OCI-LY7 (cell line): Measurements from ENCODE around the gene ZNF335. TPM values are rescaled to one million over a fixed set of nuclear protein-coding genes. Genes with fewer than 3 reads are reported as not detected.

ENCODE experiments used
- BruUV-seq: library from RNA; stranded (reverse); fragments of 400-500 nt; replicated peaks from 2 replicates; lab custom pipeline; 2021; lab: Mats Ljungman, UMichigan
- CTCF ChIA-PET: fragments of 300-600 bp; sonication (Branson Sonifier 250); formaldehyde crosslinking; loops from one replicate; lab custom pipeline; 2022; ENCODE audit warnings: antibody characterized with exemption; ENCODE audit not compliant: unreplicated experiment; lab: Charles Lee
- POLR2A ChIA-PET: fragments of 300-600 bp; sonication (Branson Sonifier 250); formaldehyde crosslinking; loops from one replicate; lab custom pipeline; 2022; ENCODE audit warnings: antibody characterized with exemption; lab: Charles Lee
- DNase-seq: peaks from one replicate; pipeline ENCODE4 v3.0.0-alpha.2; 2015; ENCODE audit warnings: low spot score
- H2AFZ ChIP-seq: fragments of 200-600 bp; sonication (generic), shearing (Covaris generic); 2 replicates; pipeline ENCODE4 v1.6.1; 2014; ENCODE audit warnings: mild to moderate bottlenecking, antibody characterized with exemption, low read length, moderate library complexity
- H3K27ac ChIP-seq: fragments of 200-600 bp; sonication (generic); 2 replicates; pipeline ENCODE4 v1.5.1; 2014; ENCODE audit warnings: mixed run types, low read depth, mild to moderate bottlenecking, moderate library complexity, low read length, inconsistent platforms; ENCODE audit not compliant: poor library complexity, severe bottlenecking
- H3K36me3 ChIP-seq: fragments of 200-600 bp; sonication (generic); 2 replicates; pipeline ENCODE4 v1.6.1; 2014; ENCODE audit warnings: mild to moderate bottlenecking, antibody characterized with exemption, low read length, moderate library complexity, mixed read lengths; ENCODE audit not compliant: insufficient read depth
- H3K4me1 ChIP-seq: fragments of 200-600 bp; sonication (generic); 2 replicates; pipeline ENCODE4 v1.5.1; 2014; ENCODE audit warnings: mild to moderate bottlenecking, low read length; ENCODE audit not compliant: insufficient read depth, poor library complexity, severe bottlenecking
- H3K4me2 ChIP-seq: fragments of 200-600 bp; sonication (generic); 2 replicates; pipeline ENCODE4 v1.6.1; 2014; ENCODE audit warnings: mild to moderate bottlenecking, low read length
- H3K4me3 ChIP-seq: fragments of 200-600 bp; sonication (generic); 2 replicates; pipeline ENCODE4 v1.5.1; 2014; ENCODE audit warnings: mild to moderate bottlenecking, low read depth, low read length; ENCODE audit not compliant: poor library complexity, severe bottlenecking
- H3K79me2 ChIP-seq: fragments of 200-600 bp; sonication (generic); 2 replicates; pipeline ENCODE4 v1.6.1; 2016; ENCODE audit warnings: low read depth, mild to moderate bottlenecking, low read length, moderate library complexity, mixed read lengths; ENCODE audit not compliant: insufficient read depth
- H3K9me2 ChIP-seq: fragments of 200-600 bp; sonication (generic); 2 replicates; pipeline ENCODE4 v1.6.1; 2016; ENCODE audit warnings: mild to moderate bottlenecking, low read length, mixed read lengths; ENCODE audit not compliant: insufficient read depth
- H3K9me3 ChIP-seq: fragments of 200-600 bp; sonication (generic); 2 replicates; pipeline ENCODE4 v1.6.1; 2014; ENCODE audit warnings: mild to moderate bottlenecking, mixed run types, low read length, mixed read lengths
- H4K20me1 ChIP-seq: fragments of 200-600 bp; sonication (generic); 2 replicates; pipeline ENCODE4 v1.6.1; 2014; ENCODE audit warnings: mild to moderate bottlenecking, antibody characterized with exemption, low read length, moderate library complexity, mixed read lengths; ENCODE audit not compliant: insufficient read depth
- EZH2phosphoT487 ChIP-seq: fragments of 200-600 bp; sonication (generic); IDR thresholded peaks from 2 replicates; pipeline ENCODE4 v1.6.1; 2018; ENCODE audit warnings: low read depth, borderline replicate concordance, mild to moderate bottlenecking, mixed run types, antibody characterized with exemption, low read length, moderate library complexity, mixed read lengths
- intact Hi-C: fragments of 100-400 bp; cut with micrococcal nuclease; formaldehyde crosslinking; loops from one replicate; pipeline ENCODE4 v1.10.0; 2022; ENCODE audit not compliant: unreplicated experiment
- total RNA-seq, 2 experiments: library from RNA; depleted of rRNA in 1 of 2; stranded (reverse); fragments of >200 nt in 1 of 2; shearing (Covaris generic) in 1 of 2; gene quantifications; 2 replicates each; pipeline ENCODE4 v1.2.3, GENCODE V29; 2014 to 2022
- TF ChIP-seq, protein P1 (sequence below): fragments of 200-600 bp; sonication (generic); conservative IDR thresholded peaks from 2 replicates; pipeline ENCODE4 v1.5.1; 2014; ENCODE audit warnings: mild to moderate bottlenecking, antibody characterized with exemption, low read length, moderate library complexity, mixed read lengths

The ZNF335 gene
- total RNA-seq, 2 experiments from 2014 or later, result 21.0 to 28.4 TPM

DNA sequence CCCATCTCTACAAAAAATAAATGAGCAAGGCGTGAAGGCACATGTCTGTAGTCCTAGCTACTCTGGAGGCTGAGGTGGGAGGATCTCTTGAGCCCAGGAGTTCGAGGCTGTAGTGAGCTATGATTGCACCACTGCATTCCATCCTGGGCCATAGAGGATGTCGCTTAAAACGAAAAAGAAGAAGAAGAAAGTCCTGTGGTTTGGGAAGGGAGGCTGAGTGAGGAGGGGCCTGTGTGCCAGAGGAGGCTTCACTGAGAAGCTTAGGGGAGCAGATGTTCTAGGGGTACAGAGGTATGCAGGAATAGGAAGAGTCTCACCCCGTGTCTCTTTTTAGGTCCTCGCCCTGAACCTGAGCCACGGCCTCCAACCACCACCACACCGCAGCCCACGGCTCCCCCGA lies 40.9 kb upstream of the ZNF335 start:
- BruUV-seq, result no TSS peak
- Histone ChIP-seq H3K79me2 (no peaks in the 10 kb centered on the region), H2AFZ (no peak overlapping the region), H3K36me3 (no peaks in the 10 kb centered on the region), H3K4me1 (peaks cover 9% of the 10 kb centered on the region), H3K9me2 (no peaks in the 10 kb centered on the region), H3K4me3 (no peak overlapping the region), H3K27ac (no peak overlapping the region), H3K4me2 (no peak overlapping the region), H3K9me3 (peaks cover 9% of the 10 kb centered on the region; the same call in 1 of the 2 replicates), H4K20me1 (no peaks in the 10 kb centered on the region)
- TF ChIP-seq, protein P1, sequence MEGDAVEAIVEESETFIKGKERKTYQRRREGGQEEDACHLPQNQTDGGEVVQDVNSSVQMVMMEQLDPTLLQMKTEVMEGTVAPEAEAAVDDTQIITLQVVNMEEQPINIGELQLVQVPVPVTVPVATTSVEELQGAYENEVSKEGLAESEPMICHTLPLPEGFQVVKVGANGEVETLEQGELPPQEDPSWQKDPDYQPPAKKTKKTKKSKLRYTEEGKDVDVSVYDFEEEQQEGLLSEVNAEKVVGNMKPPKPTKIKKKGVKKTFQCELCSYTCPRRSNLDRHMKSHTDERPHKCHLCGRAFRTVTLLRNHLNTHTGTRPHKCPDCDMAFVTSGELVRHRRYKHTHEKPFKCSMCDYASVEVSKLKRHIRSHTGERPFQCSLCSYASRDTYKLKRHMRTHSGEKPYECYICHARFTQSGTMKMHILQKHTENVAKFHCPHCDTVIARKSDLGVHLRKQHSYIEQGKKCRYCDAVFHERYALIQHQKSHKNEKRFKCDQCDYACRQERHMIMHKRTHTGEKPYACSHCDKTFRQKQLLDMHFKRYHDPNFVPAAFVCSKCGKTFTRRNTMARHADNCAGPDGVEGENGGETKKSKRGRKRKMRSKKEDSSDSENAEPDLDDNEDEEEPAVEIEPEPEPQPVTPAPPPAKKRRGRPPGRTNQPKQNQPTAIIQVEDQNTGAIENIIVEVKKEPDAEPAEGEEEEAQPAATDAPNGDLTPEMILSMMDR, result no peak
- no peak for TF ChIP-seq EZH2phosphoT487
- no peak for DNase-seq
- intact Hi-C loops, result no loop called here
- ChIA-PET POLR2A (no interaction called here), CTCF (interaction anchor here (1.0 to 1.6 kb wide), 2 partner anchors 13 to 26 kb away, joined by 3 read pairs; no protein-coding TSS in a partner anchor)

DNA sequence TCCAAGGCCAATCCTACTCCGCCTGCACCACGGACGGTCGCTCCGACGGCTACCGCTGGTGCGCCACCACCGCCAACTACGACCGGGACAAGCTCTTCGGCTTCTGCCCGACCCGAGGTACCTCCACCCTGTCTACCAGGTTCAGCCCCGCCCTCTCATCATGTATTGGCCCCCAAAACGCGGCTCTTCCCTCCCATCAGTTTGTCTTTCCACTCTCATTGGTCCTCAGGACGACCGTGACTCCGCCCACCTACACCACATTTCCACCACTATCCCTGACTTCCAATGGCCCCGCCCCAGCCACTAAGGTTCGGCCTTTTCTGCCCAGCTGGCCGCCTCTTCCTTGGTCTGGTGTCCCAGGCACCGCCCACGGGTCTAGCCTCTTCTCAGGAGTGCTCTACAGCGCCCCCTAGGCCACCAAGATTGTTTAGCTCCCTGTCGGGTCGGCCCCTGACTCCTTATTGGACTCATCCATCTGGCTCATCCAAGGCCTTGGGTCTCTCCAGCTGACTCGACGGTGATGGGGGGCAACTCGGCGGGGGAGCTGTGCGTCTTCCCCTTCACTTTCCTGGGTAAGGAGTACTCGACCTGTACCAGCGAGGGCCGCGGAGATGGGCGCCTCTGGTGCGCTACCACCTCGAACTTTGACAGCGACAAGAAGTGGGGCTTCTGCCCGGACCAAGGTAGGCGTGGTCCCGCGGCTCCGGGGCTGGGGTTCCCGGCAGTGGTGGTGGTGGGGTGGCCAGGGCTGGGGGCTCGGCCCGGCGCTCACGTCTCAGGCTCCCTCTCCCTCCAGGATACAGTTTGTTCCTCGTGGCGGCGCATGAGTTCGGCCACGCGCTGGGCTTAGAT lies 39.9 kb upstream of the ZNF335 start:
- CTCF ChIA-PET, result interaction anchor here (0.6 to 1.6 kb wide), 2 partner anchors 12 to 24 kb away, joined by 3 to 4 read pairs; no protein-coding TSS in a partner anchor
- no TSS peak for BruUV-seq
- H3K4me3 ChIP-seq, result no peak overlapping the region

More for the DNA sequence above, 39.9 kb upstream of the ZNF335 start:
- intact Hi-C loops, result no loop called here
- Histone ChIP-seq H3K4me1 (peaks cover 9% of the 10 kb centered on the region), H3K9me3 (no peaks in the 10 kb centered on the region), H3K4me2 (no peak overlapping the region), H4K20me1 (no peaks in the 10 kb centered on the region), H3K79me2 (no peaks in the 10 kb centered on the region), H3K36me3 (no peaks in the 10 kb centered on the region), H3K27ac (no peak overlapping the region), H3K9me2 (no peaks in the 10 kb centered on the region), H2AFZ (no peak overlapping the region)
- POLR2A ChIA-PET, result no interaction called here
- DNase-seq, result peak; percentile 65
- TF ChIP-seq, protein P1, result peak; percentile 84
- no peak for TF ChIP-seq EZH2phosphoT487
